Hematopoietic multipotent progenitor cell treated with erythropoietin and hydrocortisone succinate and interleukin-3 and kit ligand, for 15 days (in vitro differentiated cells): ENCODE measurements around the gene TM9SF4.
"Not testable (repeated sequence)": the region's sequence is repeated elsewhere in the genome, so short reads cannot be mapped to it uniquely, and the experiment has no call there.

Experiments
- DNase-seq: peaks from one replicate; pipeline ENCODE4 v3.0.0-alpha.2; 2015; ENCODE audit warnings: low spot score

Gene TM9SF4

DNA sequence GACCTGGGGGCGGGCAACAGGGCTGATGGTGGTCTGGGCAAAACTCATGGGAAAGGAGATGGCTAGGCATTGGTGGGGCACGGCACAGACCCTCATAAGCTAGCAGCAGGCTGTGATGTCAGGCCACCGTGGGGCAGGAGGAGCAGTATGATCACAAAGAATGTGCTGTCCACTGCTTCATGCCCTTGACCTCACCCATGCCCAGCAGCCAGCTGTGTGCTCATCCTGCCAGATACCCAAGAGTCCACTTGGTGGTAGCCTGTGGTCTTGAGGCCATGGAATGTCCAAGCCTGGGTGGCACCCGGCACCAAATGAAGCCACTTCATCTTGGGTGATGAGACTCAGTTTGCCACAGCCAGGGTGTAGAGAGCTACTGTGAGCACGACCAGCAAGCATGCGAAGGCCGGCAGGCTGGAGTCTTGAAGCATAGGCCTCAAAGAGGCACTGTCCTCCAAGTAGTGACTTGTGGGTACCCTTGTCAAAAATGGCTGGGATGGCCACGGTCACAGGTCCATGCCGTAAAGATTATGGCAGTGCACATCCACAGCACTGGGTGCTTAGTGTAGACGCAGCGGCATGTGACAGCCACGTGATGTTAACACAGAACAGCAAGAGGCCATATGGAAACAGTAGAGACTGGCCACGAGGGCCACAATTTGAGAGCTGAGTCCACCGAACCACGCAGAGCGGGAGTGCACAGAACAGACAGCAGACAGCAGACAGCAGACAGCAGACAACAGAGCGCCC, 79.0 kb downstream of the TM9SF4 start:
- no peak for DNase-seq

DNA sequence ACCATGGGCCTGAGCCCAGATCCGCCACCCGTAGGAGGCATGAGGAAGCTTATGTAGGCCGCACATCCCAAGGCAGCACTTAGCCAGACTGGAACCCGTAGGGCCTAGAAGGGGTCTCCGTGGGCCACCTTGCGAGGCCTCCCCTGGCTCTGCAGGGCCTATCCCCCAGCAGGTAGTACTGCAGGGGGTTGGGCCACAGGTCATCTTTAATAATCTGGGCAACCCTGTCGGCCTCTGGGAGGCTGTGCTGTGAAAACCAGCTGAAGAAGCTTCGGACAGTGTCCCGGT, 79.6 kb downstream of the TM9SF4 start:
- no peak for DNase-seq

DNA sequence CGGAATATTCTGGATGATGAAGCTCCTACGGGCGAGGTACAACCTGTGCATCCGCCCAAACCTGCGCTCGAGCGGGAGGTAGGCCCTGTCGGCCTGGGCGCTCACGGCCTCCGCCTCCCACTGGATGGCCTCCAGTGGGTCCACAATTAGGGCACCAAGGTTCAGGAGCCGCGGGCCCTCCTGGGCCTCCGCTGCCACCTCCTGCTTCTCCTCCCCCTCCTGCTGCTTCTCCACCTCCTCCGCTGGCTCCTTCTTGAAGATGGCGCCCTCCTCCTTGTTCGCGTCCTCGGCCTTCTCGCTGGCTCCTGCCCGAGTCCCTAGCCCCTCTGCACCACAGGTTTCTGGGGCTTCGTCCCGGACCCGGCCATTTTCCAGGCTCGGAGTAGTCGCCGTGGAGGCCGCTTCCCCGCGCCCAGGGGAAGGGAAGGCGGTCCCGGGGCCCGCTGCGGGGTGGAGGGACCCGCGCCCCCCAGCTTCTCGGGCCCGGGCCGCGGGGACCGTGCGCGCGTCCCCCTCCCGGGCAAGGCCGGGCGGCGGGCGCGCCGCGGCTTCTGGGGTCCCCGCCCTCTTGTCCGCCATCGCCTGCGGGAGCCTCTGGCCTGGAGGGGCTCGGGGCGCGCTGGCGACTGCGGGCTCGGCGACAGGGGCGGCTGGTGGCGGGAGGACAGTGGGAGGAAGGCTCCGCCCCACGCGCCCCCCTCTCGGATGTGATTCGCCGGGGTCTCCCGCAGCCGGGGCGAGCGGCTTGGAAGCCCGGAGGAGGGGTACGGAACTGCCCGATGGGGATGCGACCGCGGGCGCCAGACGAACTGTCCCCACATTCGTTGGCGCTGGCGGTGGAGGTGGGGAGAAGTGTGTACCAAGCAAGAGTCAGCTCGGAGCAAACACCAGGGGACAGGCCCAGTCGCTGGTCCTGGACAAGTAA, 80.4 kb downstream of the TM9SF4 start:
- no peak for DNase-seq

DNA sequence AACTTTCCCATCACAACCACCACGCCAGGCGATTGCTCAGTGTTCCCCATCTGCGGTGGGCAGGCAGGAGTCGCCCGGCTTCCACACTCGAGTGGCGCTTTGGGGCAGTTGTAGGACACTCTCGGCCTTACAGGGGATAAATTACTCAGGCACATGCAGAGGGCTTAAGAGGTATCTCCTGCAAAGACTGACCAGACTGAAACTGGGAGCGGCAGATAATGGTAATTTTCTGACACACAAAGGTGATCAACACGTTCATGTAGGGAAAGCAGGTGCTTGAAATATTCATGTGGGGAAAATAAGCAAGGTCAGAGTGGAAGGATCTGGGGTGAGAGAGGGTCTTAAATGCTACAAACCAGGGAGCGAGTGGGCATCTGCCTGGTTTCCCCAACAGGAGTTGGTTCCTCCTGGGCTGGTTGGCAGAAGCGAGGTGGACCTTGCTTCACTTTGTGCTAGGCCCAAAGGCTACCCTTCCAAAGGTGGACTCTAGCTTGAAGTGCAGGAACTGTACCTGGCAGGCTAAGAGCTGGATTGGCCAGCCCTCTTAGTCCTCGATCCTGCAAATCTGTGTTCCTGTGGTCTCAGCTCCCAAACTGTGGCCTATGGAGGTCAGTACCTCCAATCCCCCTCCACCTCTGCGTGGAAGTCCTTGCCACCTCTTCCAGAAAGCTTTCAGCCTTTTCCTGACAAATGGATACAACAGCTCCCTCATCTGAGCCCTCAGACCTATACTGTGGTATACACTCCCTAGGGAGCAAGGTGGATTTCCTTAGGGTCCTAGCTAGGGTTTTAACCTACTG, 81.3 kb downstream of the TM9SF4 start:
- no peak for DNase-seq

DNA sequence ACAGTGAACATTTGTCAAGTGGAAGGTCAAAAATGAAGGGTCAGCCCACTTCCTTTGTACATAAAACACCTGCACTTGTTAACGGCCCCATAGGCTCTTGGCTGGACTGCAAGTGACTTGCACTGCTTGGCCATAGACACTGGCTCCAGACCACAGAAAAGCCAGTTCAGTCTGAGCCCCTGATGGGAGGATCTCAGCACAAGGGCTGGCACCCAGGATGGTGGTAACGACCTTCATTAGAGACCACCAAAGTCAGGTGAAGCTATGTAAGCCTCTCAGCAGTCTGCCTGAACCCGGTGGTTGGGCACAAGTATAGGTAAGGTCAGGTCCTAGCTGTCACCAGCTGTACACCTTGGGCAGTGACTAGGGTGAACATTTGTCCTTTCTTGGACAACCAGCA, 81.9 kb downstream of the TM9SF4 start:
- DNase-seq, result no peak

DNA sequence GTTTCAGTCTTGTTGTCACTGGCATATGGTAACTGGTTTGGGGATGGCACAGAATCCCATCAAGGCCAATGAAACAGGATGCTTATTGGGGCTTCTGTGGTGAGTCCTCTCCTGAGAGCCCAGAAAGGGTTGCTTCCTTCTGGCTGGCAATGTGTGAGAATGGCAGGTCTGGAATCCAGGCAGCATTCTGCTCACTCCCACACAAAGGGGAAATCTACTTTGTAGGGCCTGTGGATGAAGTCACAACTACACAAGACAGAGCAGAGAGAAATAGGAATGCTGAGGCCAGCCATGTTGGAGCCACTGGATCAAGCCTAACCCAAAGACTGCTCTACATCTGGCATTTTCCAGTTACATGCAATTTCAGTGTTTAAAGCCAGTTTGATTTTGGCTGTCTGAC, 82.4 kb downstream of the TM9SF4 start:
- no peak for DNase-seq

DNA sequence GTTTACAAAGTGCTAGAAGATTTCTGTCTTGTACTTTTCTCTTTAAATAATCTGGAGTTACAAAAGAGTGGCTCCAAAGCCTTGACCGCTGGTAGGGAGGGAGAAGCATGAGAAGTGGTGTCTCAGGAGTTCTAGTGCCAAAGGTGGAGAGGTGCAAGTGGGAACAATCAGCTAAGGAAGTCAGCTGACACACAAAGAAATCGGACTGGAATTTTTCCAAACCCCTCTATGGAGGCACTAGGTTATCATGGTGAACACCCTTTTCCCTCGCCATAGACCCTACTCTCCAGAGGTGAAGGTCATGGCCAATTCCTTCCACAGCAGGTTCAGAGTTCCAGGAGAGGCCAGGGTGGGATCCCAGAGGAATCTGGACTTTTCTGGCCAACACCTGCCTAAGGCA, 83.2 kb downstream of the TM9SF4 start:
- DNase-seq, result no peak

DNA sequence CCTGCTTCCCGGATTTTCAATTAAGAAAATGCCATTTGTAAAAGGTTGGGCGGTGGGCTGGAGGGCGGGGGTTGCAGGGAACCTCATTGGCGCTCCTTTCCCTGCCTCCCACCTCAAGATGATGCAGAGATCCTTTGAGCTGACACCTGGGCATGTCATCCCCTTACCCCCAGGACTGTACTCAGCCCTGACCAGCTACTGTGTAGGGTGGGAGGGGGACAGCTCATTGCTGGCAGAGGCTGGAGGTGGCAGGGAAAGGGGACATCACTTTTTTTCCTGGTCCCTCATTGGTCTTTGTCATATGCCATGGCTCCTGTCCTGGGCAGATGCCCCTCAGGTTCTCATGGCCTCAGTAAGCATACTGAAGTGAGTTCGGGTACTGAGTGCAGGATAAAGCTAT, 83.8 kb downstream of the TM9SF4 start:
- not testable (repeated sequence) for DNase-seq

DNA sequence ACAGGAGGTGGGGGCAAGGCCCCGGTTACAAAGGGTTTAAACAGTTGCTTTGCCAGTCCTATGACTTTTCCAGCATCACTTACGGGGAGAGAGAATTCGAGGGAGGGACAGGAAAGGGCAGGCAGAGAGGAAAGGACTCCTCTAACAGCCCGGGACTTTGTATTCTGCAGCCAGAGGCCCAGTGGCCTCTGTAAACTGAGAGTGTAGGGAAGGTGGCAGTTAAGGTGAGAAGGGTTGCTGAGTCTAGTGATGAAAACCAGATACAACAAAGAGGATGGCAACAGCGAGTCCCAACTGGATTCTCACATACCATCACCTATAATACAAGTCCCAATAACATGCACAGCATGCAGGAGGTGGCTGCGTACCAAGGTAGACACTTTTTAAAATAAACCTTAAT, 84.5 kb downstream of the TM9SF4 start:
- no peak for DNase-seq

DNA sequence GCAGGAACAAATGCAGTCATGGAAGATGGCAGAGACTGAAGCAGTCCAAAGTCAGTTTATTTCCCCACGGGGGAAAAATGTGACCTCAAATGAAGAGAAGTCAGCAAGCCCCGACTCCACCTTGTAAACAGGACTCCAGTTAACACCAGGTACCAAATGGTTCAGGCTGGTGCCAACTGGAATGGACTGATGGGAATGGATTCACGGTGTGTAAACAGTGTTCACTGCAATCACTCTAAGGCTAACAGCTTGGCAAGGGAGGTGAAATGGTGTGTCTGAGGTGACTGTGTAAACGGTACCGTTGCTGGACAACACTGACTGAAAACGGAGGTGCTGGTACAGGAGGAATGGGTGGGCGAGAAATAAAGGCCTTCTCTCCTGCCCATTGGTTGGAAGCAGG, 86.1 kb downstream of the TM9SF4 start:
- no peak for DNase-seq

DNA sequence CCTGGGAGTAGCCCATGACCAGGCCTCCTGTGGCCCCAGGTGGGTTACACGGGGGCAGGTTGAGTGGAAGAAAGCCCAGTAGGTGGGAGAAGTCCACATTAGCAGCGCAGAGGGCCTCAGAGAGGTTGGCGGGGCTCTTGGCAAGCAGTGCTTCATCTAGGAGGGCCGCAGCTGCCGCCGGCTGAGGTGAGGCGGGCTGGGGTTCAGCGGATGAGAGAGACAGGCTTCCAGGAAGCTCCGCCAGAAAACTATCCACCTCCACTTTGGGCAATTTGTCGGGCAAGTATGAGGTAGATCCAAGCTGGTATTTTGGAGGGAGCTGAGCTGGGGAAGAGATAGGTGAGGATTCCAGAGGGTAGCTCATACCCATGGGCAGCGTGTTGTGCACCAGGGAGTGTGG, 87.1 kb downstream of the TM9SF4 start:
- not testable (repeated sequence) for DNase-seq

DNA sequence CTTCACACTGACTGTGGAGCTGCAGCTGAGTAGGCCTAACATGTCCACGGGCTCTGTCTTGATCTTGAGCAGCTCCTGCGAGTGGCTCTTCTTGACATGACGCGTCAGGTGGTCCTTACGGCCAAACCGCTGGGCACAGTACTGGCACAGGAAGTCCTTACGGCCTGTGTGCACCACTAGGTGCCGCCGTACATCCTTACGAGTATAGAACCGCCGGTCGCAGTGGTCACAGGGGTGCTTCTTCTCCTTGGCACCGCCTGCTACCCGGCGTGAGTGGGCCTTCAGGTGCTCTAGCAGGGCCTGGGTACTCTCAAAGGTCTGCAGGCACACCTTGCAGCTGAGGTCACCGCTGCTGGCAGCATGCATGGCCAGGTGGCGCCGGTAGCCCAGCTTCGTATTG, 87.6 kb downstream of the TM9SF4 start:
- not testable (repeated sequence) for DNase-seq

DNA sequence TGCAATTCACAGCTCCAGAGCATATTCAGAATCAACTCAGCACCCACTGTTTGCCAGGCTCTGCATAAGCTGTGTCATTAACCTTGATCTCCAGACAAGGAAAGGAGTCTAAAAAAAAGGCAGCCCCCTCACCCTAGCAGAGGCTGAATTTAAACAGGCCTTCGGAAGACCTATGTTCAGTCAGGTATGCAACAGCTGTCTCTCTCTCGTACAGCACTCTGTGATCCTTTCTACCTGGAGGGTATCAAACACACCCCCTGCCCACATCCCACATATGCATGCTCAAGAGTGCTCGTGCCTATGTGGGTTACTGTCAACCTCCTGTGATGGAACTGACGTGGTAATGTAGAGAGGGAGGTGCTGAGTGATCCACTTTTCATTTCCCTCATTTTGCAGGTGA, 89.5 kb downstream of the TM9SF4 start:
- no peak for DNase-seq

DNA sequence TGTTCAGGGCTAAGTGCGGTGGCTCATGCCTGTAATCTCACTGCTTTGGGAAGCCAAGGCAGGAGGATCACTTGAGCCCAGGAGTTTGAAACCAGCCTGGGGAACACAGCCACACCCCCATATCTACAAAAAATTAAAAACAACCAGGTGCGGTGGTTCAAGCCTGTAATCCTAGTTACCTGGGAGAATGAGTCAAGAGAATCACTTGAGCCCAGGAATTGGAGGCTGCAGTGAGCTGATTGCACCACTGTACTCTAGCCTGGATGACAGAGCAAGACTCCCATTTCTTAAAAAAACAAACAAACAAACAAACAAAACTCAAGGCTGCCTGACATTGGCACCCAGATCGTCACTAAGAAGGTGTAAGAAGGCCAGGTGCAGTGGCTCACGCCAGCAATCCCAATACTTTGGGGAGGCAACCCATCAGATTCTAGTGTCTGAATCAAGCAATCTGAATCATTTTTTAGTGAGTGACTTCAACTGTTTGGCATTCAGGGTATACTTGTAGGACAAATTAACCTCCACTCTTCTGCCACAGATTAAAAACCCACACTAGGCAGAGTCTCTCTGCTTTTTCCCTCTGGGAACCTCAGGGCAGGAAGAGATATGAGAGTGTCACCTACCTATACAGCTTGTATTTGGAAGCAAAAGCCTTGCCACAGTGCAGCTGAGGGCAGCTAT, 91.9 kb downstream of the TM9SF4 start:
- no peak for DNase-seq

DNA sequence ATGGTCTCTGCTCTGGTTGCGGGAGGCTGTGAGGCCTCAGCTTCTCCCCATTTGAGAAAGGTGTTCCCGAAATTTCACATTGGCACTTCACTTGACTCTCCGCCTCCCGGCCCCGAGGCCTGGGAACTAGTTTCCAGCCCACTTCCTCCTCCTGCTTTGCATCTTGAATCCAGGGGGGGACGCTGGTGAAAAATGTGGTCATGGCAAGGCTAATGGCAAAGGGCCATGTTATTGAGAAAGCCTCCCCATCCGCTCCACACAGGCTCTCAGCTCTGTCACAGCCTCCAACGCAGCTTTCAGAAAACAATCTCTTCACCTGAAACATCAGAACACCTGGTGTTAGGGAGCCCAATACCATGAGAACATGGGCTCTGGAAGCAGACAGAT, 92.5 kb downstream of the TM9SF4 start:
- no peak for DNase-seq

DNA sequence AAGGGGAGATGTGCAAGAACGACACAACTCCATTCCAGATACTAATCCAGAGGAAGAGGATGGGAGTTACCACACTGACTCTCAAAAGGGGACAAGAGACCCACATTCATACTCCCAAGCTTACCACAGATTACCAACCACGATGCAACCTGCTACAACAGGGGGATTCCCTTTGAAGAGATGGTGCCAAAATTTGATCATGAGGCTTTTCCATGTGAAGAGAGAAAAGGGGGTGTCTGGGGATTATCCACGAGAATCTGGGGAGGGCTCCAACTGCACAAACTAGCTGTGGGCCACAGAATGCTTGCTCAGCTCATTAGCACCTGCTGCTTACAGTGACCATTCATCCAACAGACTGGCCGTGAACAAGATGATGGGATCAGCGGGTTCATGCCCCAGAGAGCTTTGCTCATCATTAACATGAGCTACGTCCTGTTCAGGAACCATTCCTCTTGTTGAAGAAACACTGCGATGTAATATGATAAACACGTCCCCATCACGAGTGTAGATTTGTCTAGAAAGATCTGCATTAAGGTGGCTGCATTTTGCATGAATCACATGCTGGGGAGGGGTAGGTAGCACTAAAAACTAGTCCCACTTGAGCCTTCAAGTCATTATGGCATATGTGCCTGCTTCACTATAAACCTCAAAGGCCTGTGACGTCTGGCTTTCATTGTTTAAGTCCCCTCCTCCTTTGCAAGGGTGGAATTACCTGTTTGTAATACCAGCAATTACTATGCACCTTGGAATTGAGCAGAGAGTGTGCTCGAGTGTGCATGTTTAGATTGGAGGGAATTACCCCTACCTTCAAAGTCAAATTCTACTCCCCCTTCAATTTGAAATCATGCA, 94.1 kb downstream of the TM9SF4 start:
- DNase-seq, result no peak

DNA sequence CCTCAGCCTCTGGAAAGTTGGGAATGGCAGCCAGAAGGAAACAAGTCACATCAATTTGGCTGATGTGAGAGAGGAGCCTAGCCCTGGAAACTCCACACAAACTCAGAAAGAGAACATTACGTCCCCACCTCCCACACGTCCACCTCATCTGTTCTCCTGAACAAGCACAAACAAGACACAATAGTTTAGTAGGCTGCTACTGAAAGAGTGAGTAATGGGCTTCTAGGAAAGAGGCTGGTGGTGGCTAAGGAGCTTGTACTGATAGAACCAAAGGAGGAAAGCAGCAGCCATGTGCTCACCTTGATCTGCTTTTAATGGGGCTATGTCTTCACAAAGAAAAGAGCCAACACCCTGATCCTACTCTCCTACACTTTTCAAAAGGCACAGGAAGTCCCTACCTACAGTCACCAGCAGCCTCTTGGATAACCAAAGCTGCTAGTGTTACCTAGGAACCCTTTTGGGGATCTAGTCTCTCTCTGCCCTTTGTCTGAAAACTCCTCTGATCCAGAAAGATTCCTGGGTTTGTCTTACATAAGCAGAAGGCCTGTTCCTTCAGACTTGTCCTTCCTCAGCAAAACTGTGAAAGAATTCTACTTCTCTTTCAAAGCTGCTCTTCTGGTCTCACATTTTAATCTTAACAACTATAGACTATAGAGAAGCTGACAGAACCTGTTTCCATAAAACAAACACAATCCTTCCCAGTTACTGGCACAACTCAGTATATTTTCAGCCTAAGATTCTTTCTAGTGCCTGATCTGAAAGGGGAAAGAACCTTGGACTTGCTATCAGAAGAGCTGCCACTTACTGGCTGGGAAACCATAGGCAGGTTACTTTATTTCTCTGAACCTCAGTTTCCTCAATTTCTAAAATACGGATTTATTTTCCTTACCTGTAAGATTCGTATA, 94.9 kb downstream of the TM9SF4 start:
- DNase-seq, result no peak

DNA sequence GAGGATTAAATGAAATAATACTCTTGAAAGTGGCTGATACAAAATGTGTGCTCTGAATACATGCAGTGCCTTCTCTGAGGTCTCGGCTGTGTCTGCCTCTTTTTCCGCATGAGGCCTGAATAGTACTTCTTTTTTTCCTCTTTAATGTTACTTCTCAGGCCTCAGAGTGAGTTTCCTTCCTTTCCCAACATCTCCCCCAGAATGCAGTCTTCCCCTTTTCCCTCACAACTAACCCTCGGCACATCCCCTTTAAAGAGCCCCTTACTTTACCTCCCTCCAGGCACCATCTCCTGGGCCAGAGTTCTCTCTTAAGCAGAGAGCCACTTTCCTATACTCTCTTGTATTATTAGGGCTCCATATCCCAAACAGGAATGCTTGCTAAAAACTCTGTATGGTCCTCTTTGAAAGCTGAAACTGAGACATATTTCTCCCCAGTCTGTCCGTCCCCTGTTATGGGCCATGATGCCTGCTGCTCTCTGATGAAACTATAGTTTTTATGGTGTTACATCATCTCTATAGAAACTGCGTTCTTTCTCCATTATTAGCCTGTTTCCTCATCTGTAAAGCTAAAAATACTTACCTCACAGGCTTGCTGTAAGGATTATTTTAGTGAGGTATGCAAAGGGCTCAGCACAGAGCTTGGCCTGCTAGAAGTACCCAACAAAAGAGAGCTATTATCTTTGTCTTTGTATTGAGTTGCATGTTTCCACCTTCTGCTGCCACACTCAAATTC, 95.8 kb downstream of the TM9SF4 start:
- DNase-seq, result no peak
